Activated CD4-positive, alpha-beta T cell treated with anti-CD3 and anti-CD28 coated beads, Interleukin-2, amount 50 U/mL, for 24 hours (primary cell): ENCODE results near the gene FICD.
"Not testable (repeated sequence)": the region's sequence is repeated elsewhere in the genome, so short reads cannot be mapped to it uniquely, and the experiment has no call there.

Source experiments
- DNase-seq, 2 donors: peaks; one replicate each; pipeline ENCODE4 v3.0.0-alpha.2; 2020; ENCODE audit warnings: low read depth in 1 of 2, low spot score in 1 of 2

The FICD gene

DNA sequence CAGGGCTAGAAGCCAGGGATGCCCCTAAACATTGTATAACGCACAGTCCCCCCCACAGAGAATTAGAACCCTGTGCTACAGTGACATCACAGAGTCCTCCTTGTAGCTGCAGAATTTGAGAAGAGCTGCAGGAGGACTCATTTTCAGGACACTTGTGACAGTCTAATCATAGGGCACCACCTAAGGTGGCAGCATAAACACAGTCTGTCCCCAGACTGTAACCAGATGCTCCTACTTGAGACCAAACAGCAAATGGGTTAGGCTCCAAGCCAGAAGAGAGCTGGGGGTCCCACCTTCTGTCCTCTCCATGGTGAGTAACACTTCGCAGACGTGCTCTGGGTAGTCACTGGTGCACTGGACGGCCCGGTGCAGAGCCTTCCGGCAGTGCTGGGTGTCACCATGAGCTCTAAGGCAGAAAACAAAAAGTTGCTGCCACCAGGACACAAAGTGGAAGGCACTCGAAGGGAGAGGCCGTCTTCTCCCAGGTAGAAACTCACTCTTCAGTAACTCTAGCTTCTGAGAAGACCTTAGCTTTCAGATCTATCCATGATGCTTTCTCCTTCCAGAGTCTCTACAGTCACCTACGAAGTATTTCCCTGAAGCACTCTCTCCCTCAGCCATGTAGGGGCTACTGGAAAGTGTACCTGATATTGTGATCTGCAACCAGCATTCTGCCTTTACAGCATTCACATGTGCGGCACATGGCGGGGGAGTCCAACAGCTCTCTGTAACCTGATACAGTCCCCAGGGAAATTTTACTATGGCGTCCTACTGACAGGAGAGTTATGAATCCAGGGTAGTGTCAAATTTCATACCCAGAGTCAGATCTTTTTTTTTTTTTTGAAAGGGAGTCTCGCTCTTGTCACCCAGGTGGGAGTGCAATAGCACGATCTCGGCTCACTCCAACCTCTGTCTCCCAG, 17.1 kb downstream of the FICD start:
- no peak for DNase-seq

DNA sequence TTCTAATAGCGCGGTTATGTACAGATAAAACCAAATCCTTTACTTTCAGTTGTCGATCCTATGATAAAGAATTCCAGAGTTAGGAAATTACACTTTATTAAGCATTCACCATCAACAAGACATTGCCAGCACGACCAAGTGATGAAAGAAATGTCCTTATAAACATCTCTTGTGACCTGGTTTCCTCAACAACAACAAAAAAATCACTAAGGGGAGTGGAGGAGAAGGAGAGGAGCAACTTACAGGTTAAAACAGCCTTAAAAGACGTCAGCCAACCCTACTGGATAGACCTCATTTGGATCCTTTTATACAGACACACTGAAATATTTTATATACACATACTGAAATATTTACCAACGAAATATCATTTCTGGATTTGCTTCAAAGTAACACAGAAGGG, 23.1 kb downstream of the FICD start:
- DNase-seq: no peak

DNA sequence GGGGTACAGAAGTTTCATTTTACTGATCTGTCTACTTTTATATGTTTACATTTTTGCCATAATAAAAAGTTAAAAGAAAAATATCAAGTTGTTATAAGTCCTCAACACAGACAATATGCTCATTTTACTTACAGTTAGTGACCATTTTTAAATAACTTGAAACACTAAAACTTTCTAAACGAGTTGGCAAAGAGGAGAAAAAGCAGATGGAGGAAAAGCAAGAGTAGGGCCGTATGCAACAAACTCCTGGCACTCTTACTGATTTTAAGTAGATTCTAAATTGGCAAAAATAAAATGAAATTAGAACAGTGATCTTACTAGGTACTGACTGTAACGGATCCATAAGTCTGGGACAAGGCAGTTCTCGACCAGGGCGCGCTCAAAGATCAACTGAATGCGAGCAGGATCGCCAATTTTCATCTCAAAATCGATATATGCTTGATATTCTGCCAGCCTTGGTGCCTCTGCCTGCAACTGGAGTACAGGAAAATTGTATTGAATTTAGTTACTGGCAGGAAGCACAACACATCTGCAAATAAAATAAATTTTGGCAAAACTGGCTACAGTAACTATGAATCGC, 23.6 kb downstream of the FICD start:
- DNase-seq: no peak

DNA sequence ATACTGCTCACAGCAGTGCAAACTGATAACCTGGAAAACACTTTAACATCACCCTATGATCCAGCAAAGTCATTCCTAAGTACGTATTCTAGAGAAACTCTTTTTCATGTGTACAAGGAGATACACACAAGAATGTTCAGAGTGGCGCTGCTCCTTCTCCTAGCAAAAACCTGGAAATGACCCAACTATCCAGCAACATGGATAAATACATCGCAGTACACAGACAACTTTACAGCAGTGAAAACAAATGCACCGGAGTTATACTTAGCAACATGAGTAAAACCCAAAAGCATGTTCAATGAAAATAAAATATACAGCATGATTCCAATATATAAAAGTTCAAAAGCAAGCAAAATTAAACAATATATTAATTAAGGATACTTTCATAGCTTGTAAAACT, 27.2 kb downstream of the FICD start:
- DNase-seq: no peak

DNA sequence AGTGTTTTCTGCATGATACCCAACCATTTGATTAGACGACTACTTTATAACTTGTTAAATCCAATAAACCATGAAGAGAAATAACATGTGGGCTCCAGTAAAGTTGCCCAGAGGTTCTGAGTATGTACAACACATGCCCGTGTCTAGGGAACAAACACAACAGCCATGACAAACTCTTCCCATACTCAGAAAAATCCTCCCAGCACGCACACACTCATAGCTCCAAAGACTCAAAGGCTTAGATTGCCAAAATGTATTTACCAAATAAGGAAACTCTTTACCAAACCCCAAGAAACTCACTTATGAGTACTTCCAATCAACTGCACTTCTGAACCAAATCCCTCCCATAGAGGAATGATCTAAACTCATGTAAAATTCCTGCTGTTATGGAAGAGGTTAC, 28.6 kb downstream of the FICD start:
- no peak for DNase-seq

DNA sequence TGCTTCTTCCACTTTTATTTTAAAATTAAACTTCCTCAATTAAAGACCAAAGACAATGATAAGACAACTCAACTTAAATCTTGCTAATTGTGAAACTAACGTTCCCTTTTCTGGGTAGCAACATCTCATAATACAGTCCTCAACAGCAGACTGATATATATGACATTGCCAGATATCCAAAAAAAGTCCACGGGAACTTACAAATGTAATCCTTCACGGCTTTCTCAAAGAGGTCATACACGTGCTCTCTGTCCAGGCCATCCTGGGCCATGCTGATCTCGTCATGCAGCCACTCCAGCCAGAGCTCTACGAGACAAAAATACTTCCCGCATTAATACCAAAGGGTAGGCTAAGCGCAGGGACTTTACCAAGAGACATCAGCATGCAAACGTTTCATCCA, 32.6 kb downstream of the FICD start:
- no peak for DNase-seq

DNA sequence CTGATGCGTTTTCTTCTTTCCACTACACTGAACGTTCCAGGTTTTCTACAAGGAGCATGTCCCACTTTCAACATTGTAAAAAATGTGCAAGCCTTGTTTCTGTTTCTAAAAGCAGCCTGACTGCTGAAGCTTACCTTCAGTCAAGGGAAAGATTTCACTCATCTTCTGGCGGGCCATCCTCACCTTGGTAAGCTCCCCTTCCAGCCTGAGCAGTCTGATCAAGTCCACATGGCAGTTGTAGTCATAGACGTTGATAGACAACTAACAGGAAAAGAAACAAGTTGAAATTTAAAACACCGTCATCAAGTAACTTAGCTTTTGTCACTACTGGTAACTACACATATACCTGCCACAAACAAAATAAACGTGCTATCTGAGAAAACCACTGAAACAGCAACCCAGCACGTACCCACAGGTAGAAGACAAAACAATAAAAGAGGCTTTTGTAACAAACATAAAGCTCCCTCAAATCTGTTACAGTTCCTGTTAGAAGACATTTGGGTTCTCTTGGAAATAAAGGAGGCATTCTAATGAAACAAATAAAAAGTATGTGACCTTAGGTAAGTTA, 34.0 kb downstream of the FICD start:
- DNase-seq: no peak

DNA sequence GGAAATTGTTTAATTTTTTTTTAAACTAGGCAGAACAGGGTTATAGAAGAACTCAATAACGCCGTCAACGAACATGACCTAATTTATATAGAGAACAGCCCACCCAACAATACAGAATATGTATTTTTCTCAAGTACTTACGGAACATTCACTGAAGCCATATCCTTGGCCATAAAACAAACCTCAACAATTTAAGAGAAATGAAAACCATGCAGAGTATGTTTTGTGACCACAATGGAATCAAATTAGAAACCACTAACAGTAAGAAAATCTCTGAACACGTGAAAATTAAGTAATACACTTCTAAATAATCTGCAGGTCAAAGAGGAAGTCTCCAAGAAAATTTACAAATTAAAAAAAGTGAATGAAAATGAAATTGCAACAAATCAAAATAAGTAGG, 36.5 kb downstream of the FICD start:
- DNase-seq: no peak

DNA sequence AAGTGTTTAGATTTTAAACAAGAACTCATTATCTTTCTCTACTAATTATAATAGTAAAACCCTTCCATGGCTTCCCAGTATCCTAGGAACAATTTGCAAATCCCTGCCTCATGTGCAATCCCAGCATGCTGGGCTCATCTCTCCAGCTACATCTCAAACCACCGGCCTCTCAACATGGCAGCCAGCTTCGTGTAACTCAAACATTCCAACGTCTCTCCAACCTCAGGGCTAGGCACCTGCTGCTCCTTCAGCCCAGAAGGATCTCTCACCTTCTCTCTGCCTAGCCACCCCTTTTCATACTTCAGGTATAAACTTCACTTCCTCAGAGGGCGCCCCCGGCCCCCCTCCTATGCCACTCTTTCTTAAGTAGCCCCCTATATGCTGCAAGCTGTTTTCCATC, 38.7 kb downstream of the FICD start:
- DNase-seq: no peak

DNA sequence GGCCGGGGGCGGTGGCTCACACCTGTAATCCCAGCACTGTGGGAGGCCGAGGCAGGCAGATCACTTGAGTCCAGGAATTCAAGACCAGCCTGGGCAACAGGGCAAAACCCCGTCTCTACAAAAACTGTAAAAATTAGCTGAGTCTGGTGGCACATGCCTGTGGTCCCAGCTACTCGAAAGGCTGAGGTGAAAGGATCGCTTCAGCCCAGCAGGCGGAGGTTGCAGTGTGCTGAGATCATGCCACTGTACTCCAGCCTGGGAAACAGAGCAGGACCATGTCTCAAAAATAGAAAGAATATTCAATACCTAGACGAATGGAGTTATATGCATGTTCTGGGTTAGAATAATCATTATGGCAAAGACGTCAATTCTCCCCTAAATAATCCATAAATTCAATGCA, 40.3 kb downstream of the FICD start:
- DNase-seq: not testable (repeated sequence)

DNA sequence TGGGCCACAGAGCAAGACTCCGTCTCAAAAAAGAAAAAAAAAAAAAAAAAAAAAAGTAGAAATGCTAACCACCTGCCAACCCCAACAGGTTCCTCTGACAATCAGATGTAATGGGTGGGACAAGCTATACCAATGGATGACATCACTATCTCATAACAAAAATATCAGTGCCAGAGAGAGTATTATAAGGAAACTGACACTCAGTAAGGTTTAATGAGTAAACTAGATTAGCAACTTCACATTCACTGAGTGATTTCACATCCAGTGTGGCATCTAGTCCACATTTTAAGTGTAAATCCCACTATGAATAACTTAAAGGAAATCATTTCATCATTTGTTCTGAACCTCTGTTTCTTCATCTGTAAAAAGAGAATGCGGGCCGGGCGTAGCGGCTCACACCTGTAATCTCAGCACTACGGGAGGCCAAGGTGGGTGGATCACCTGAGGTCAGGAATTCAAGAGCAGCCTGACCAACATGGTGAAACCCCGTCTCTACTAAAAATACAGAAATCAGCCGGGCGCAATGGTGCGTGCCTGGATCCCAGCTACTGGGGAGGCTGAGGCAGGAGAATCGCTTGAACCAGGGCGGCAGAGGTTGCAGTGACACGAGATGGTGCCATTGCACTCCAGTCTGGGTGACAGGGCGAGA, 44.1 kb downstream of the FICD start:
- no peak for DNase-seq

DNA sequence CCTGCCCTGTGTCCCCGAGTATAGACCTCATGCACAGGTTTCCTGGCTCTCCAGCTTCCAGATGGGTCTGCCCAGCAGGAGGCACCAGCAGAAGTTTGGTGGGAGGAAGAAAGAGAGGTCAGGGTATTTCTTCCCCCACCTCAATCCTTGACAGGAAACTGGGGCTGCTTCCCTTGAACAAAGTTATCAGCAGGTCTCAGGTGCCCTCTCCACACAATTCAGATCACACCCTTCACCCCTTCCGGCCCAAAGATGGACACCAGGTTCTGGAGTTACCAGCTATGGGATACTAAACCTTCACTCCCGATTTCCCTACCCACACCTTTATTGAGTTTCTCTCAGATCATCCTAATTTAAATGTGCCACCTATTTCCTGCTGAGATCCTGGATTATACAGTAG, 44.7 kb downstream of the FICD start:
- no peak for DNase-seq

DNA sequence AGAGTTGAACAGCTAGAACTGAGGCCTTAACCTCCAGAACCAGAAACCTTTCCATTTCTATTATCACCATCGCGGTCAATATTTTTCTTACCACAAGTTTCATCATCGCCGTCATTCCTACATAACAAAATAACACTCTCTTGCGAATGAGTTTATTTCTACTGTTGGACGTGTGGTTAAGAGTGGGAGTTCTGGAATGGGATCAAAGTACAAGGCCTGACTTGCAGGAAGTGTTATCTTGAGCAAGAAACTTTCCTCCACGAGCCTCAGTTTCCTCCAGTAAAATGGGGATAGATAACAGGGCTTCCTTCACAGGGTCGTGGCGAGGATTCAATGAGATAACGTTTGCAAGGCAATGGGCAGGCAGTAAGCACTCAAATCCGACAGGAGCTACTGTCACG, 45.2 kb downstream of the FICD start:
- DNase-seq: no peak

DNA sequence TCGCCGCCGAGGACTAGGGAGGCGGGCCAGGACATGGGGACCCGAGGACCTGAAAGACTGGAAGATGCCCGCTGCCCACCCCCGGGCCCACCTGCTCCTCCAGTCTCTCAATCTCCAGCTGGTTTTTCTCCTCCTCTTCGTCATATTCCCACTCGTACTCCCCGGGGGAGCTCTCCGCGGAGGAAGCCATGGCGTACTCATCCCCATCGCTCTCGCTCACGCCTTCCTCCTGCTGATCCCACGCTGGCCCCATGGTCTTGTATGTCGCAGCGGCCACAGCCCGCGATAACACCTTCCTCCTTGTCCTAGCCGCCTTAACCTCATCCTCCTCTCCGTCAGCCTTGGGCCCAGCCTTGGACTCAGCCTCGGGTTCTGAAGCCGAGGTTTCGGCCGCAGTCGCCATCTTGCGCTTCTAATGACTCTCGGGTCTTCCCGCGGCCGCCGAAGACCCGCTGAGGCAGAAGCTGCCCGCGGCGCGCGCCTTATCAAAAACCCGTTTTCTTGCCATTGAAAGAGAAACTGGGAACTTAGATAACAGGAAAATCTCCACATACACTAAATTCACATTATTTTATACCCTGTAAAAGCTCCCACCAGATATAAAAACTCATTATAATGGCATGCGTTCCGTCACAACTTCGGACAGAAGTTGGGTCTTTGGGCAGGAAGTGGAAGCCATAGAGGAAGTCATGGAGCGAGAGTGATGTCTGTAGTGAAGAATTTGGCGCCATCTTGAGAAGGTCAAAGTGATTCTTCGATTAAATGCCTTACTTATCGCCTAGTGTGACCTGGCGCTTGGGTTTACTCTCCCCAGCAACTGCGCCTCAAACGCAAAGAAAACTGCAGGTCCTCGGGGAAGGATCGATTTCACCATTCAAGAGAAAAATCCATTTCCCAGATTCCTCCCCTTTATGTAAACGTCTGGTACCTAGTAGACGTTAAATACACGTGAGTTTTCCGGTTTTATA, 46.0 kb downstream of the FICD start, which contains the start of gene SART3:
TSS of gene SART3 (minus strand) at position 422 of the 968 bp plus-strand sequence. CDS start at position 403, 19 bp downstream.
- peak; percentile 70 to 74 for DNase-seq

DNA sequence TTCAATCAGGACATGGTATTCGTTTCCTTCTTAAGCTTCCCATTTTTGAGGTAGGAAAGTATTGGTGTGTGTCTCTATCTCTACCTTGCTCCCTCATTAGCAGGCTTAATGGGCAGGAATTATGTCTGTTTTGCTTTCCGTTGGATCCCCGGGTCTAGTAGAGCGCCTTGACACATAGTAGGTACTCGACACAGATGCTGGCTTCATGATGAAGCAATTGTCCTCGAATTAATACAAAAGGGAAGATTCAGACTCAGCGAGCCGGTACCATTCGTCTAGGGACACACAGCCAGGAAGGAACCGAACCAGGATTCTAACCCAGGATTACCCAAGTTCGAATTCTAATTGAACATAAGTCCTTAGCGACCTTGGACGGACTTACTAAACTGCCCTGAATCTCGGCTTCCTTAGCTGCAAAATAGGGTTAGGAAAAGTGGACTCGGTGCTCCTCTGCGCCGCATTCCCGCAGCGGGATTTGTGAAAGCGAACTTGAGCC, 46.8 kb downstream of the FICD start:
- DNase-seq: no peak

DNA sequence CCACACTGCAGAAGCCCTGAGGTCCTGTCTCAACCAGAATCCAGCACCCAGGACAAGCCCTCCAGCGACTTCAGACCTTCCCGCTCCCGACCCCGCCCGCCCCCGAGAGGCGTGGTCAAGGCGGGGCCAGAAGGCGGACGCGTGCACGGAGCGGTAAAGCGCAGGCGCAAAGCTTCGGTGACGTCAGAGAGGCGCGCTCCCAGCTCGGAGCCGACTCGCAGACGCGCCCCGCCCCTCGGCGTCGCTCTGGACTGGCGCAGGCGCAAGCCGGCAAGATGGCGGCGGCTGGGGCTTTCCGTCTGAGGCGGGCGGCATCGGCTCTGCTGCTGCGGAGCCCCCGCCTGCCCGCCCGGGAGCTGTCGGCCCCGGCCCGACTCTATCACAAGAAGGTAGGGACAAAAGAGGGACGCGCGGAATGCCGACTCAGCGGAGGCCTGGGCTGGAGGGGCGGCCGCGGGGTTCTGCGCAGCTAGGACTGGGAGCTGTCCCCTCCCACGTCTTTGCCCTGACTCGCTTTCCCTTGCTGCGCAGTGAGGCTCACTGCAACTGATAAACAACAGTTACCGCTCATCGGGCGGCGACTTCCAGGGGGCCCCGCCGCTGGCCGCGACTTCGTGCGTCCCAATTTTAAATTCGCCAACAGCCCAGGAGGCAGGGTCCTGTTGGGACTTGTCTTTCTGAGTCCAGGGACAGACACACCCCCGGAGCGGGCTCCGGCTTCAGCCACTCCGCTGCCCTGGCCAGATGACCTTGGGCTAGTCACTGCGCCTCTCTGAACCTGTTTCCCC, 47.5 kb downstream of the FICD start, which contains the start of gene ISCU:
TSS of gene ISCU (plus strand) at position 249 of the 788 bp plus-strand sequence. CDS start at position 276, 27 bp downstream.
- DNase-seq: peak; percentile 97 to 99

DNA sequence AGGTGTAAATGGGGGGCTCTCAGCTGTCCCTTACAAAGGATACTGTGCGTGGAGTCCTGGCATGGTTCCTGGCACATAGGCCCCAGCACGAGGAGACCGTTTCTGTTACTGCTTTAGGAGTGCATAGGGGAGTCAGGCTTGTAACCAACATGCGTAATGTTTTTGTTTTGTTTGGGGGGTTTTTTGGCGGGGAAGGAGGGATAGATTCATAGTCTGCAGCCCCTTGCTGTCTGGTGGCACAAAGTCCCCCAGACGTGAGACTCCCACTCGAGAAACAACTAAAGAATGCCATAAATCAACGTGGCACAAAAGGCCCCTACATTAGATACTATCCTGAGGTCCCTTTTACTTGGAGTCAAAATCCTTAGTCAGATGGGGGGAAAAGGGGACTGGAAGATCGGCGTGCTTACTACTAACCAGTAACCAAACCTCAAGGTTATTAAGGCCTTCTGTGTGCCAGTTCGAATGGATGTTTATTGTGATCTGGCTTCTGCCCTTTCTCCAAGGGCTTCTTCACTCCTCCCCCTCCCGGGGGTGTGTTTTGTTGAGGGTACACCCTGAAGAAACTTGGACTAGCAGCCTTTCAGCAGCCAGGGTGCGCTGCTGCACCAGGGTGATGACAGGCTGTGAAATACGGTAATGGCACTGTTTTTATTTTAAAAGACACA, 48.2 kb downstream of the FICD start:
- peak; percentile 59 to 86 for DNase-seq

DNA sequence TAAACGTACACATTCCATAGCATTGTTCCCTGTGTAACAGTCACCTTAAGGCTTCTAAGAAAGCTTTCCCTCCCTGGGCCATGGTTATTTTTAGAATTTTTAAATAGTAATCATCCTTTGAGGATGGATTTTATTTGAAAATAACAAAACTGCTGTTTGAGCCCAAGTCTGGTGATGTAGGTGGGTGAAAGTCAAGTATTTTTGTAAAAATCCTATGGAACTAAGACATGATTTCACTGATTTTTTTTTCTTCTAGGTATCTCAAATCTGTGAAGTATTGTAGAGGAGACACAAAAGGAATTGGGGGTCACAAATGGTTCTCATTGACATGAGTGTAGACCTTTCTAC, 48.7 kb downstream of the FICD start:
- DNase-seq: no peak

DNA sequence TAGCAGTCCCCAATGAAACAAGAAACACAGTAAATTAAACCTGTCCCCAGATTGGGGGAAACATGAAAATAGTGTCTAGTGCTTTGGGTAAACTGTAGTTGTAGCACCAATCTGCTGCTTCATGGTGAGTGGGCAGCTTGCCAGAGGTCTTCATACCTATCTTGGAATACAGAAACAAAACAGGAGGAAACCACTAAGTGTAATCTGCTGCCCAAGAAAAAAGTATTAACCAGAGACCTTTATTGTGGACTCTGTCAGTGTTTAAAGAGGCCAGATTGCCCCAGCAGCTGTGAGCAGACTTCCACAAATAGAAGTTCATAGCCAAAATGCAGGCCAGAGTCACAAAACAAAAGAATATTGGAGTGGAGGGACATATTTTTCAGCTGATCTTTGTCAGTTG, 49.6 kb downstream of the FICD start:
- no peak for DNase-seq
